Regular cardiac myocyte (primary cell): ENCODE data around the gene HECTD3. TPM values are rescaled to one million over a fixed set of nuclear protein-coding genes. Genes with fewer than 3 reads are reported as not detected.

Experiments
- total RNA-seq: library from RNA; depleted of rRNA; stranded (reverse); fragments of >200 nt; gene quantifications from 2 replicates; pipeline ENCODE4 v1.2.3, GENCODE V29; 2014

Gene HECTD3
- total RNA-seq = 13.0 and 24.0 TPM in 2 replicates

DNA sequence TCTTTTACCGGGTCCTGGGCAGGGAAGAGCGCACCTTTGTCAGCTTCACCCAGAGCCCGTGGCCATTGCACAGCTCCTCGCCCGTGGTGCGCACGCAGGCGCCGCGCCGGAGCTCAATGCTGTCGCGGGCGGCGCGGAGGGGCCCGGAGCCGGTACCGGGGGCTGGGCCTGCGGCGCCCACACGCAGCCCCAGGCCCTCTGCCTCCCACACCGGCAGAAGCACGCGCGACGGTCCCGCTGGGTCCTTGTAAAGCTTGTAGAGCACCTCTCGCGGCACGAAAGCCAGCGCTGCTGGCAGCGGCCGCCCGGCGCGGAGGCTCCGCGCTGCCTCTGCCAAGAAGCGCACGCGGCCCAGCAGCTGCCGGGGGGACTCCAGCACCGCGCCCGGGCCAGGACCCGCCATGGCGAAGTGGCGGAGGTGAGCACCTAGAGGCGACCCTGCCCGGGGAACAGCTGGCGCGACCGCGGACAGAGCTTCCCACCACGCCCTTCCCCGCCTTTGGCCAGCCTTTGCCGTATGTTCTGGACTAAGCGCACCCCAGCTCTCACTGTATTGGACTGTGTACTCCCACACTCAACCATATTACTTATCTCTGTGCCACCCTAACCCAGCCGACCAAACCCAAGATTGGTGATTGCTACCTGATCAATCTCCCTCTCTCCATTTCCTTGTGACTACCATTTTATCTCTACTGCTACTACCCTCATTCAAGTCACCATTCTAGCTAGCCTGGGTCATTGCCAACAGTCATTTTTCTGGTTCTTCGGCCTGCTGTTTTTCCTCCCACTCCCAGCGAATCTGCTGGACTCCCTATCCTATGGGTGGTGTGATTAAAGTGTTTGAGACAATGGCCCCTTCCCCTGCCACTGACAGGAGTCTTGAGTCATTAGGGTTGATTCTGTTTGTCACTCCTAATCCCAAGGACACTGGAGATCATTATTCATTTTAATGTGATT, at the start of gene HECTD3:
HECTD3 (minus strand) TSS at position 470 of the 957 bp plus-strand sequence; CDS start at position 403, 67 bp downstream.

GRCh38 chr1:45011837-45012638, 914 bp upstream of the HECTD3 start, which contains the start of gene UROD:
TSS of gene UROD (plus strand) at chr1:45012254. CDS start at chr1:45012266, 12 bp downstream.

Other genes with a start within 250 kb of the HECTD3 start
- 1,775 and 1,841 TPM in 2 replicates for gene RPS8, start 235.8 kb downstream of the HECTD3 start, total RNA-seq
- gene BEST4, start 223.2 kb downstream of the HECTD3 start, total RNA-seq = under 0.01 and 0.28 TPM in 2 replicates
- 28.5 and 36.2 TPM in 2 replicates for gene PLK3, start 210.9 kb downstream of the HECTD3 start, total RNA-seq
- not detected in 2 replicates for gene DYNLT4, start 204.0 kb downstream of the HECTD3 start, total RNA-seq
- 4.4 and 11.0 TPM in 2 replicates for gene BTBD19, start 202.8 kb downstream of the HECTD3 start, total RNA-seq
- under 0.01 TPM in 2 replicates for gene PTCH2, start 168.1 kb downstream of the HECTD3 start, total RNA-seq
- gene EIF2B3, start 24.7 kb downstream of the HECTD3 start, total RNA-seq = 34.4 and 58.5 TPM in 2 replicates
- 148 and 188 TPM in 2 replicates for gene UROD, start 930 bp upstream of the HECTD3 start, total RNA-seq
- gene ZSWIM5, start 195.3 kb upstream of the HECTD3 start, total RNA-seq = 0.77 and 2.5 TPM in 2 replicates